MV-4-11 (cell line): ENCODE results near the gene MCC.

Experiments used
- DNase-seq: peaks from one replicate; lab custom pipeline; 2025; lab: John Stamatoyannopoulos, UW

MCC gene

DNA sequence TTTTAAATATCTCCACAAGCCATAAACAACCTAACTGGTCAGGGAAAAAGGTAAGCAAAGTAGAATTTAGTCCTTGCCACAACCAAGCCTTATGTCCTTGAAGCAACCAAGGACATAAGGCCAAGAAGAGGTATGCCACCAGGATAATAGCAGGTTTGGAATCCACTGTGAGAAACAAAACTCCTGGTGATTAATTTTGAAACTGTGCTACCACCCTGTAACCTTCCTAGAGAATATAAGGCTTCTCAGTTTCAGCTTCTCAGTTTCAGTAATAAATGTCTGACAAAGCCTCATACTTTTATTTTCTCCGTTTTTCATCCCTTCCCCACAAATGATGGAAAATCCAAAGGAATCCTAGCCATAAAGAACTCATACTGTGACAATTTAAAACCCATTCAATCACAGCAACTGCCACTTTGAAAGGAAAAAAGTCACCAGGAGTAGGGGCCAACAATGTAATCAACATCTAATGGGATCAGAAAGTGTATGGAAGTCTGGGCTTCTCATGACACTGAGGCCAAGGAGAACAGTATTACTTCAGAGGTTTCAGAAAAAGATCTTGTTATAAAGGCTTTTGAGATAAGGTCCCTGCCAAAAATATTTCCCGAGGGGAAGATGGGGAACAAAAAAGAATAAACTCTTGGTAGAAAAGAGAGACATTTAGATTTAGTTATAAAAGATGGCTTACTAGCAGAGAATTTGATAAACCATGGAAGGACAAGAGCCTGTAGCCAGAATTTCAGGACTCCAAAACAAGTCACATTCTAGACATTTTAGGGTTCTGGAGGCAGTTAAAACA lies 242.6 kb downstream of the MCC start:
- no peak for DNase-seq

DNA sequence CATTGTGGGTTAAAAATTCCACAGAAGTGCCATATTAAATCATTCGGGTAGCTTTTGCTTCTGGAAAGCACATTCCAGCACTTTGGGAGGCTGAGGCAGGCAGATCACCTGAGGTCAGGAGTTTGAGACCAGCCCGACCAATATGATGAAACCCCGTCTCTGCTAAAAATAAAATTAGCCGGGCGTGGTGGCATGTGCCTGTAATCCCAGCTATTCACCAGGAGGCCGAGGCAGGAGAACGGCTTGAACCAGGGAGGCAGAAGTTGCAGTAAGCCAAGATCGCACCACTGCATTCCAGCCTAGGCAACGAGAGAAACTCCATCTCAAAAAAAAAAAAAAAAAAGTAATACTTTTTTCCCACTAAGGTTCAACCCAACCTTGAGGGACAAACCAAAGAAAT lies 243.3 kb downstream of the MCC start:
- DNase-seq: no peak

DNA sequence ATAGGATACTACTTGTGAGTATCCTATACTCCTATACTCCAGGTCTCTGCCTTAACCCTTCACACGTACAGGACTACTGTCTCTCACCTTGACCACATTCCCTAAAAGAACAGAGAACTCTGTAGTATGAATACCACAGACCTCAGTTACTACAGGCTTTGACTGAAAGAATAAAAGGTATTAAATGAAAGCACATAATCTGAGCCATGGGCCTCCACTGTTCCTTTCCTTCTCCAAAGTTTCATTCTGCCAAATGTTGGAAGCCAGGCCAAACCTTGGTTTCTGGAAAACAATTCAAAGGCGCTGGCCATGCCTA lies 244.9 kb downstream of the MCC start:
- no peak for DNase-seq

DNA sequence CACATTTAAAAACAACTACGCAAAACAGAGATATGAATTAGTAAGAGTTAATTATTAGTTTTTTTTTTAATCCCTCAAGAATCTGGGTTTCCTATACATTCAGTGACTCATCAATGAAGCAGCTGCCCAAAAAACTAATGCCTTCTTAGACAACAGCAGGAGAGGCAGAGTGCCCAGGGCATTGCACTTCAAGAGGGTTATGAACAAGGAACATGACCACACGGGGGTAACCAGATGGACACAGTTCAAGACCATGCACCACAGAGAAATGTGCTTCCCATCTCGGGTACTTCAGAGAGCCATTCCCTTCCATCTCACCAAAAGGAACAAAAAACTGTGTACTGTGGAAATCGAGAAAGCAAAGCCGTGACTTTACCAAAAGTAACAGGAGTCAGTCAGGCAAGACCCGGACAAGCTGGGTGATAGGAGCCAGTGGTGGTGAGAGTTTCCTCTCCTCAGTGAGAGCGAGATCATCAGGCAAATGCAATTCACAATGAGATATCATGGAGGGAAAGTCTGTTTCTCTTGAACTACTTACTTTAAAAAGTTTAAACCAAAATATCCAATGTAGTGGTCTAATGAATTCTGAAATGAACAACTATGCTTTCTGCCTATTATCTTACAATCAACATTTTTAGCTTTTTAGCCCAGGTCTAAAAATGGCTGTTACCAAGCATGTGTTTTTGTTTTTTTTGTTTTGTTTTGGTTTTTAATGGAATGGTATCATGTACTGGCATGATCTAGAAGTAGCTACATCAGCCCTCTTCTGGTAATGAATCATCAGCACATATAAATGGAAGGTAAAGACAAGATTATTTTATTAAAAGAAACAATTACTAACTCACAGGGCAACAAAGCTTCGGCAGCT lies 245.5 kb downstream of the MCC start:
- DNase-seq: no peak

DNA sequence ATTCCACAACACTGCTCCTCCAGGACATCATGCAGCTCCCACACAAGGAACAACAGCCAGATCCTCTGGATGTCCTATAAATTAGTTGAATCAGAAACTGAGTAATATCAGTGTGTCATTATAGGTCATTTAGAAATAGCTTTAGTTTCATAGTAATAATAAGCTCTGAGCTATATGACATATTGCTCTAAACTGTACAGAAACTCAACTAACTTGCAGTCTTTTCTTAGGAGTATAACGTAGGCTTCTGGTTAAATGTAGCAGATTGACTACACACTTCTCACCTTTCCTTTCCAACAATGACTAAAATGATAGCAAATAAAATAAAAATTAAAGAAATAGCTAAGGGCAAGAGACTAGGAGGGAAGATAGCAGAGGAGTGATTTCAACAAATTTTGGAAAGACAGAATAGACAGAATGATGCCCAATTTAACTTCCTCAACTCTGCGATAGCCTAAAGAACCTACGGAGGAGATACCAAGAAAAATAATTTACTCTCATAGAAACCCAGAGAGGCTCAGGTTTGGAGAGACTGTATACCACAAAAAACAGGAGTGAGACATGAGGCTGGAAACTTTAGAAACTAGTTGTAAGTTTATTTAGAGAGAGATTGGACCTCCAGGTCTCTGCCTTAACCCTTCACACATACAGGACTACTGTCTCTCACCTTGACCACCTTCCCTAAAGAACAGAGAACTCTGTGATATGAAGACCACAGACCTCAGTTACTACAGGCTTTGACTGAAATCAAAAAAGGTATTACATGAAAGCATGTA lies 247.1 kb downstream of the MCC start:
- DNase-seq: no peak

DNA sequence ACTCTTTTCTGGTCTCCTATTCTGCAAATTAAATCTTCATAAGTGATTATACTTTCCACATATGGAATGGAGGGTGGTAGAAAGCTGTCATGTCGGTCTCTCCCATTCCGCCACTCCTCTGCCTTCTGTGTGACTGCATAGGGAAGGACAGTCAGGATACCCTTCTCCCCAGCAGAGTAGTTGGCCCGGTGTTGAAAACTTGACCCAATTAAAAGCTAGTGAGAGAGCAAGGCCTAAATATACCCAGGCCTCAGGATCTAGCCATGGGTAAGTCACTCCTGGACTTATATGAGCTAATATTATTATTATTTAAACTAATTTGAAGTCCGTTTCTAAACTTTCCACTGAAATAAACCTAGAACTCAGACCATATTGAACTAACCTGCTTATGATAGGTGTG lies 248.2 kb downstream of the MCC start:
- no peak for DNase-seq

DNA sequence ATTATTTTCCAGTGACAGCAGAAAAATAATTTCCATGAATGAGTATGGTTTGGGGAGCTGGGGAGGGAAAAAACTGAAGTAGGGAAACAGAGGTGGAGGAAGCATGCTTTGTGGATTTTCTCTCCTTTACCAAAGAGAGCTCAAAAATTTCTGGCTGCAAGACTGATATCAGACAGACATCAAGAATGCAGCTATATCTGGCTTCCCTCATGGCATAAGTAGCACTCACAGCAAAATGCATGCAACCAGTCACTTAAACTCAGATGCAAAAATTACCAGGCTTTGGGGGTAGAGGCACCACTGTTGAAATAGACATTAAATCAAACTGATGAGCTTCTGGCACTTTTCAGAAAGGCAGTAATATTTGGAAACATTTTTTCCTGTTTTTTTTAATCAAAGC lies 250.4 kb downstream of the MCC start:
- no peak for DNase-seq

DNA sequence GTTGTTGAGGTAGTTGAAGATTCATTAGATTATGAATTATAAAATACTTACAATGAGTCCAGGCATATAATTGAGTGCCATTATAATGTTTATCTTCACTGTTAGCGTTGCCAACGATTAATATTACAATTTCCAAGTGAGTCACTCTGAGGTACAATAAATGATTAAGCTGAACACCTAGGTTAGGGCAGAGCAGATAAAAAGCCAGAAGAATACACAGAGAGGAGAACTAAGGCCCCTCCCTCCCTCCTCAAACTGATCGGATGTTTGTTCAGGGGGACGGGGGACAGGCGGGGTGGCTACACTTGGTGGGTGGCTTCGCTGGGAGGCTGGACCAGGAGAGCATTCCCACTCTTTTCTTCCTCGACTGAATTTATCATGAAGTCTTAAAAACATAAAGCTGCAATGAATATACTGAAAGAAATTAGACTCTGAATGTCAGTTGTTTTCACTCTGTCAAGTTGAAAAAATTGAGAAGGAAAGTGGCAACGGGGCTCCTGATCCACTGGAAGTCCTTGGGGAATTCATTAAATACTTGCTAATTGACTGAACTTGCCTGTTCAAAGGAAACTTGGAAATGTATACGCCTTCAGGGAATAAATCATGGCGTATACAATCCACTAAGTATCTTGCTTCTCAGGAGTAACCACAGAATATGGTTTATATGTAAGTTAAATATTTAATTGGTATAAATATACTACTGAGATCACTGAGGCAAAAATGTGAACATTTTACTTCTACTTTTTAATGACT lies 251.5 kb downstream of the MCC start:
- no peak for DNase-seq

DNA sequence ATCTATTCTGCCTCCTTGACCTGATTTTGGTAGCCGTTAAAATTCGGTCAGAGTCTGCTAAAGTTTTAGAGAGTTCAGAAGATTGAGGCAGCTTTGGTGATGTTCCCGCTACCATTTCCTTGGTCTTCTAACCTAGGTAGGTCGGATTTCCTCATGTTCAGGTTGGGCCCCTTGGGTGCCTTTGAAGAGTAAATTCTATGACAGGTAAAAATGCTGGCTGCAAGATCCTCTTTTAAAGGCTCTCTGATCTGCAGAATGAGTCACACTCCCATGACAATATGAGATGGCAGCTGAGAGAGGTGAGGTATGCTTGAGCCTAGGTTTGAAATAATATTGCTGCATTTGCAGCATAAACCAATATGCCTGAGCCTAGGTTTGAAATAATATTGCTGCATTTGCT lies 252.4 kb downstream of the MCC start:
- DNase-seq: no peak

DNA sequence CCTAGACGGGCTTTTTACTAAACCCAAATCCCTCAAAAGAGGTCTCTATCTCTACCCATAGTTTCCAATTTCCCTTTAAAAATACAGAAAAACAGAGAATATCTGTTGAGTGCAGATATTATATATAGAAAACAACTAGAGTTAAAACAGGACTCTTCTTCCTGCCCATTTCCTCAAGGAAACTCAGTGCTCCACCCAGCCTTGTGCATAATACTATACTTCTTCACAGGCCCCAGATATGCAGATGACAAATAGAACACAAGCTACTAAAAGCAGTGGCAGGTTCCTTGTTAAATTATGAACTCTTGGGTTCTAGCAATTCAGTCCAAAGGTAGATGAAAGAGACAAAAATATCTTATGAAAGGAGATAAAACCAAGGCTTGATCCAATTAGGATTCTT lies 253.7 kb downstream of the MCC start:
- no peak for DNase-seq

DNA sequence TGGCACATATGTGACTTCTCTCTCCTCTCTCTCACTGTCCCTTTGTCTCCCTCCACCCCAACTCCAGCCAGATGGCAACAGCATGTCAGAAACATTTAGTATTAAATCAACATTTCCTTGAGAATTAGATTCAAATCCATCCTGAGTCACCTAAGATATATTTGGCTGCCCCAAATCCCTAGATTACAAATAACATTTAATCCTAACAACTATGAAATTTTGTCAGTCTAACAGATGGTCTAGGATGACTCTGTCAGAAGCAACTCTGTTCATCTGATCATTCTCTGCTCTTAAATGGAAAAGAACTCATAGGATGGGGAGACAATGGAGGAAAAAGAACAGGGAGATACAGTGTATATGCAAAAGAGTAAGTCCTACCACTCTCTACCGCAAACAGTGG lies 254.6 kb downstream of the MCC start:
- DNase-seq: no peak

DNA sequence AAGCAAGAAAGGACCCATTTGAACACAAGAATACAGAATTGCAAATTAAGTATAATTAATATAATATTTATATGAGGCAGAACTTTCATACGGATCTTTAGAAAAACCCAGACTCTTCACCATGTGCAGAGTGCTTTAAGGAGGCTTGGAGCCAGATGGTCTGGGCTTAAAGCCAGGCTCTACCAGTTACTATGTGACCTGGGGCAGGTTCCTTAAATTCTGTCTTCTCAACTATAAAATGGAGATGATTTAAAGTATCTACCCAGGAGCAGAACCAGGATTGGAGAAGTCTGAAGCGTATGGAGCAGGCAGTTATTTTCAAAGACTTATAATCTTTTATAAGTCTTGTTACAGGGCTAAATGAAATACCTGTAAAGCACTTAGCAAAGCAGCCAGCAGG lies 255.6 kb downstream of the MCC start:
- no peak for DNase-seq

DNA sequence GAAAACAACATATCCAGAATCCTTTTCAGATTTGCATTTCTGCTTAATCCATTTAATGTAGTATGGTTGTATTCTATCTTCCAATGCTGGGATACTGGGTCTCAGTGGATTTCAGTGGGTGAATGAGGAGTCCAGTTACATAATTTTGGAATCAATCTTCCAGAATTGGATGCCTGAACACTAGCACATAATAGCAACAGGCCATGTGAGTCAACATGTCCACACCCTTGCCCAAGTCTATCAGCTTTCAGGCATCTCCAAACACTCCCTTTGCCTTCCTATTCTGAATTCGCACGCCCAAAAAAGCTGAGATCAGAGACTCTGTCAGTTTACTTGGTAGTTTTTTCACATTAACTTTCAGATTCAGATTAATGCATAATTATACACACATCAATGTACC lies 256.0 kb downstream of the MCC start:
- DNase-seq: no peak

DNA sequence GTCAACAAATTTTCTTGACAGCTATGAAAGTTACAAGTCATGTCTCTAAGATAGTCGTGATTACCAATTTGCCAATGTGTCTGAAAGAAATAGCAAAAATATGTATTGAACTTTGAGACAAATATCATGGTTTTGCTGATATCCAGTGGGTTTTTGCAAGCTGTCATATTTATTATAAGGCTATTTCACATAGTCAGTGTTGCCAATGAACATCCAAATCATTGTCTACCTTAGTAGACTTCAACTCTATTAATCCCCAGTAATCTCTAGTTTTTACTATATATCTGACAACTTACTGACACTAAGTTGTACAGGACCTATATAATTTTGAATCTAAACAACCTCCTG lies 256.6 kb downstream of the MCC start:
- DNase-seq: no peak

DNA sequence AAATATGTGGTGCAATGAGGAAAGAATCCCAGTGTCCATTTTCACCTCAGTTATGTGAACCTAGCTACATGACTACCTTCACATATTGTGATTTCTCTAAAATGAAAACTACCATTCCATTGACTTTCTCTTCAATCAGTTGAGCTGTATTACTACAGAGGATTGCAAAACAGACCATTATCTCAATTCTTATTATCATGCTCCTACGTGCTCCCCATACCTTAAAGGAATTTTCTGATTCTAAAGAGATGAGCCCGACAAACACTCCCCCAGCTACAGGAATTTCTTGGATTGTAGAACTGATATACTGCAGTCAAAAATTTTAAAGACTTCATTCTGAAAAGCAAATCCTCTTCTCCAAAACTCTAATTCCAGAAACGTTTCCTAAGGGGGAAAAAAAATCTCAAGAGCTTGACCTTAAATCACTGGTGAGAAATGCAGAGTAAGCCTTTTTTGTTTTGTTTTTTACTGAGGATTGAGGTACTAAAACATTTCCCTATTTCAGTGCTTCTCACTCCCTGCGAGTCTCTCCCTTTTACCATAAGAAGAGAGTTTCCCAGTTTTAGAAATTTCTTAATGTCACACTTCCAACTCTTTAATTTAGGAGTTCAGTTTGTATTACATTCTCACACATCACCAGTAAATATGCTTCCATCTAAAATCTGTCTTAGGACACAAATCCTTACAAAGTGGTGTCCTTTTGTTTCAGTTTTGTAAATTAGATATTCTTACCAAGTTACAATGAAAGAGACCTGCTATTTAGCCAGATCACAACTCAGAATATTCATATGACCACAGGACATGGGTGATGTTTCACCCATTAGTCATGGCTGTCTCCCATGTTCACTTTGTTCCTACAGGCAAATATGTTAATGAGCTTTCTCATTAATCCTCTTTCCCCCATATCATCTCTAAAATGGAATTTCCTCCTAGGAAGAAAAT lies 257.3 kb downstream of the MCC start:
- no peak for DNase-seq

DNA sequence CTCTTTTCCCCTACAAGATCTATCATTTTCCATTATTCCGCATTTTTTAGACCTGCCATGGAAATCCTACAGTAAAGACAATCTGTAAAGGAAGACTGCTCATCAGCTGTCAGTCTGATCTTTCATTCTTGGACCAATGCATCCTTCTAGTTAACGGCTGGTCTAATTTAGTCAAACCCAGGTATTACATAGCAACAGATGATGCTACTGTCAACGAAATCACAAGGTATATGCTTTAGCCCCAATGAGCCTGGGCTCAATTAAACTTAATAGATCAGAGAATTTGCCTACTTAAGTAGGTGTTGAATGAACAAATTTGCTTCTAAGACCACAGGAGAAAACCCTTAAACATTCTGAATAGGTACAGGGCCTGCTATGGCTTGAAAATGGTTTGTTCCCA lies 260.5 kb downstream of the MCC start:
- DNase-seq: no peak

DNA sequence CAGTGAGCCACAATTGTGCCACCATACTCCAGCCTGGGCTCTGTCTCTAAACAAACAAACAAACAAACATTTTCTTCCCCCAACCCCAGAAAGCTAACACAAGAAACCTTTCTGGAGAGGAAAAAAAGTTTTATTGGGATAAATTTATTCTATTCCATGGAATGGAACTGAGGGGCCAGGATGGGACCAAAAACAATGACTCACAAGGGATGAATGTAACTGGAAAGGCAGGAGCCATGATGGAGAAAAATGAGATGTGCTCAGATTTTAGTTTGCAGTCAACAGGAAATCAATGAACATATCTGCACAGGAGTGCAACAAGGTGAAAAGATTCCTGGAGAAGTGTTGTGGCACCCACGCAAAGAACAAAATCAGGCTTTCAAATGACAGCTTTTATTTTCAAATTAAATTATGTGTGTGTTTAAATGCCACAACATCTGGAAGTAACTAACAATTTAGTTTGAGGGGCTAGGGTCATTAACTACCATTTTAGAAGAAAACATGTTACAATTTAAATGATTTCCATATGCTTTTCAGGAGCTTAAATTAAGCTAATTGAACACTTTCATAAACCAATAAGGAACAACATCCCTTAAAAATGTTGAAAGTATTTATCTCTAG lies 262.0 kb downstream of the MCC start:
- no peak for DNase-seq

DNA sequence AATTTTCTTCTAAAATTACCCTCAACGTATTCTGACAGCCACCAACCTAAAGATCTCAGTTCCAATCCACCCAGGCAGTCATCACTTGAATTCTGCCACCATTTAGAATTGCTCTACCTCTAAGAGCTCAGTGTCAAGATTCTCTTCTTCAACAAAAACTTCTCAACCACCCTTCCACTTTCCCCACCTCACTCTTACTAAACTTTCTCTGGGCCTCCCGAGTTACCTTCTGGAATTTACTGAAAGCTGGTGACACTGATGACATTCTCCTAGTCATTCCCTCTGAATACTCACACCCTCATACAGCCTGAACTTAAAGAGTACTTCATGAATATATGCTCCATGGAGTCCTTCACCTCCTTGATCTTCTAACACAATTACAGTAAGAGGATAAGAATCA lies 263.0 kb downstream of the MCC start:
- no peak for DNase-seq

DNA sequence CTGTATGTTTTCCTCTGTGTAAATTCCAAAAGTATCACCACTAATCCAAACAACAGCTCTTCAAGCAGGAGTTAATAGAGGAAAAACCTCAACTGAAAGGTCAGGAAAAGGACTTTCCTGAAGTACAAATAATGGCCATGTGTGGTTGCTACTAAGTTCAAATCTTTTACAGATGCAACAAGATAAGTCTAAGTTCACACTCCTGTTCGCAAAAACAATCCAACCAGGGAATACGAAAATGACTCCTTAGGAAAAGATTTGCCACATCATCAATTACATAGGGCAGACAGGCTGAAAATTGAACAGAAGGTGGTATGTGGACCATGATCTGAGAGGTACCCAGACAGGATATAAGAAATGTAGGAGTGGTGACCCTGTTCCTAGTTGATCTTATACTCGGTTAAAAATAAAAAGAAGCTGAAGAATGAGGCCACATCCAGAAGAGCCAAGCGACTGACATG lies 263.6 kb downstream of the MCC start:
- DNase-seq: no peak

DNA sequence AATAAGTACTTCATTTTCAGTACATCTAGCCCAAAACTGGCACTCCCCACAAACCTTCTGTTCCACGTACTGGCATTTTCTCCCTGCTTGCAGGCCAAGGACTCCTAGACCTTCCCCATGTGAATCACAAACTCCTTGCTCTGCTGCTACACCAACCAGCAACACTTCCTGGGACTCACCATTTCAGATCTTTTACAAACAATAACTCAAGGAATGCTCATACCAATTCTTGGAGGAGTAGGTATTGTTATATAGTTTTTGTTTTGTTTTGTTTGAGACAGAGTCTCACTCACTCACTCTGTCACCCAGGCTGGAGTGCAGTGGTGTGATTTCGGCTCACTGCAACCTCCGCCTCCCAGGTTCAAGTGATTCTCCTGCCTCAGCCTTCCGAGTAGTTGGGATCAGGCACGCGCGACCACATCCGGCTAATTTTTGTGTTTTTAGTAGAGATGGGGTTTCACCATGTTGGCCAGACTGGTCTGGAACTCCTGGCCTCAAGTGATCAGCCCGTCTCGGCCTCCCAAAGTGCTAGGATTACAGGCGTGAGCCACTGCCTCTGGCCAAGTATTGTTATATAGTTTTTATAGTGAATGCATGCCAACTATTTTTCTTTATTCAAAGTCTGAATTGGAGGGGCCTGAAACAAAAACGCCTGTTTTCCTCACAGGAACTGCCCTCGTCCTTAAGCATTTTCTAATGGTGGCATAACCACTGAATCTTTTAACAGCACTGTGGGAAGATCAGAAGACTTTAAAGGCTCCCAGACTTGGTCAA lies 264.2 kb downstream of the MCC start:
- no peak for DNase-seq
